ENCODE data around the gene RGS6.

DNA sequence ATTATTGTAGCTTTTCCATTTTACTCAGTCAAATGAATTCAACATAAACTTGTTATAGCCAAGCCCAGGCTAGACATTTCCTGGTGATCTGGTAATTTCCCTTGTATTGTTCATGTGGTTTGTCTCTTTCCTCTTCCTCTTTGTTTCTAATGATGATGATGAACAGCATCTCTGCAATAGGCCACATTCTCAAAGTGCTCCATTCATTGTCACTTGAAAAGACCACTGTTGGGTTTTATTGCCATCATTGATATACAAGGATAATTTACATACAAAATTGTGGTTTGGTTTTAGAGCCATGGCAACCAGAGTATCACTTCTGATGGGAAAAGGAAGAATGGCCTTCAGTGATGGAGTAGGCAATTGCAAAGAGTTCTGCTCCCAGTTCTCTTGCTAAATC lies 379.3 kb downstream of the RGS6 start:
- TF ChIP-seq, protein P1, sequence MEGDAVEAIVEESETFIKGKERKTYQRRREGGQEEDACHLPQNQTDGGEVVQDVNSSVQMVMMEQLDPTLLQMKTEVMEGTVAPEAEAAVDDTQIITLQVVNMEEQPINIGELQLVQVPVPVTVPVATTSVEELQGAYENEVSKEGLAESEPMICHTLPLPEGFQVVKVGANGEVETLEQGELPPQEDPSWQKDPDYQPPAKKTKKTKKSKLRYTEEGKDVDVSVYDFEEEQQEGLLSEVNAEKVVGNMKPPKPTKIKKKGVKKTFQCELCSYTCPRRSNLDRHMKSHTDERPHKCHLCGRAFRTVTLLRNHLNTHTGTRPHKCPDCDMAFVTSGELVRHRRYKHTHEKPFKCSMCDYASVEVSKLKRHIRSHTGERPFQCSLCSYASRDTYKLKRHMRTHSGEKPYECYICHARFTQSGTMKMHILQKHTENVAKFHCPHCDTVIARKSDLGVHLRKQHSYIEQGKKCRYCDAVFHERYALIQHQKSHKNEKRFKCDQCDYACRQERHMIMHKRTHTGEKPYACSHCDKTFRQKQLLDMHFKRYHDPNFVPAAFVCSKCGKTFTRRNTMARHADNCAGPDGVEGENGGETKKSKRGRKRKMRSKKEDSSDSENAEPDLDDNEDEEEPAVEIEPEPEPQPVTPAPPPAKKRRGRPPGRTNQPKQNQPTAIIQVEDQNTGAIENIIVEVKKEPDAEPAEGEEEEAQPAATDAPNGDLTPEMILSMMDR (conservative IDR thresholded peaks at IDR 0.05 in 1 of 2, IDR thresholded peaks at IDR 0.05 in 1 of 2; ENCODE audit: low read depth in 1 of 2, low read length in 2 of 2): no peak
- TF ChIP-seq EZH2 (IDR thresholded peaks at IDR 0.05; ENCODE audit: low read length, missing control alignments): no peak

All from fibroblast of lung (primary cell).